HG02938 (cell line): Measurements from ENCODE around the gene PIK3C2G.
"Not testable (repeated sequence)": the region's sequence is repeated elsewhere in the genome, so short reads cannot be mapped to it uniquely, and the experiment has no call there.

Experiments
- ATAC-seq: cut with Tn5 transposase; IDR thresholded peaks from one replicate; pipeline ENCODE4 v1.9.1; 2021; ENCODE audit warnings: mild to moderate bottlenecking, moderate library complexity; ENCODE audit not compliant: unreplicated experiment

Gene PIK3C2G, protein sequence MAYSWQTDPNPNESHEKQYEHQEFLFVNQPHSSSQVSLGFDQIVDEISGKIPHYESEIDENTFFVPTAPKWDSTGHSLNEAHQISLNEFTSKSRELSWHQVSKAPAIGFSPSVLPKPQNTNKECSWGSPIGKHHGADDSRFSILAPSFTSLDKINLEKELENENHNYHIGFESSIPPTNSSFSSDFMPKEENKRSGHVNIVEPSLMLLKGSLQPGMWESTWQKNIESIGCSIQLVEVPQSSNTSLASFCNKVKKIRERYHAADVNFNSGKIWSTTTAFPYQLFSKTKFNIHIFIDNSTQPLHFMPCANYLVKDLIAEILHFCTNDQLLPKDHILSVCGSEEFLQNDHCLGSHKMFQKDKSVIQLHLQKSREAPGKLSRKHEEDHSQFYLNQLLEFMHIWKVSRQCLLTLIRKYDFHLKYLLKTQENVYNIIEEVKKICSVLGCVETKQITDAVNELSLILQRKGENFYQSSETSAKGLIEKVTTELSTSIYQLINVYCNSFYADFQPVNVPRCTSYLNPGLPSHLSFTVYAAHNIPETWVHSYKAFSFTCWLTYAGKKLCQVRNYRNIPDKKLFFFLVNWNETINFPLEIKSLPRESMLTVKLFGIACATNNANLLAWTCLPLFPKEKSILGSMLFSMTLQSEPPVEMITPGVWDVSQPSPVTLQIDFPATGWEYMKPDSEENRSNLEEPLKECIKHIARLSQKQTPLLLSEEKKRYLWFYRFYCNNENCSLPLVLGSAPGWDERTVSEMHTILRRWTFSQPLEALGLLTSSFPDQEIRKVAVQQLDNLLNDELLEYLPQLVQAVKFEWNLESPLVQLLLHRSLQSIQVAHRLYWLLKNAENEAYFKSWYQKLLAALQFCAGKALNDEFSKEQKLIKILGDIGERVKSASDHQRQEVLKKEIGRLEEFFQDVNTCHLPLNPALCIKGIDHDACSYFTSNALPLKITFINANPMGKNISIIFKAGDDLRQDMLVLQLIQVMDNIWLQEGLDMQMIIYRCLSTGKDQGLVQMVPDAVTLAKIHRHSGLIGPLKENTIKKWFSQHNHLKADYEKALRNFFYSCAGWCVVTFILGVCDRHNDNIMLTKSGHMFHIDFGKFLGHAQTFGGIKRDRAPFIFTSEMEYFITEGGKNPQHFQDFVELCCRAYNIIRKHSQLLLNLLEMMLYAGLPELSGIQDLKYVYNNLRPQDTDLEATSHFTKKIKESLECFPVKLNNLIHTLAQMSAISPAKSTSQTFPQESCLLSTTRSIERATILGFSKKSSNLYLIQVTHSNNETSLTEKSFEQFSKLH (N-terminal part only)

DNA sequence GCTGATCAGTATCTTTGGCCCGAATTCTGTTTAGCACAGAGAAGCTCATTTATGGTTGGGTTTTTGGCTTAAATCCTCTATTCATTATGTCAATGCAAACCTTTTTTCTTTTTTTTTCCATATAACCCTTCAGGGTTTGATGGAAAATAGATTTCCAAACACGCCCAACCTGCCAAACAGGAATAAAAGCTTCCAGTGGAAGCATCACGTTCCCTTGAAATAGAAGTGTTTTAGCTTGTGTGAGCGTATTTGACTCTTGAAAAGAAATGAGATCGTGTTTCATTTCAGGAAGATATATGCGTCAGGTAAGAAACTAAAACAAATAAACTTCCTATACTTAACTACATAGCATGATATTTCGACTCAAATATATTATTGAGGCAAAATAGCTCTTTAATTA lies at the start of gene PIK3C2G:
Gene PIK3C2G, plus strand, starts transcription at position 246 of the 400 bp plus-strand sequence. CDS start 20,564 bp downstream, outside the sequence.
- no peak for ATAC-seq

DNA sequence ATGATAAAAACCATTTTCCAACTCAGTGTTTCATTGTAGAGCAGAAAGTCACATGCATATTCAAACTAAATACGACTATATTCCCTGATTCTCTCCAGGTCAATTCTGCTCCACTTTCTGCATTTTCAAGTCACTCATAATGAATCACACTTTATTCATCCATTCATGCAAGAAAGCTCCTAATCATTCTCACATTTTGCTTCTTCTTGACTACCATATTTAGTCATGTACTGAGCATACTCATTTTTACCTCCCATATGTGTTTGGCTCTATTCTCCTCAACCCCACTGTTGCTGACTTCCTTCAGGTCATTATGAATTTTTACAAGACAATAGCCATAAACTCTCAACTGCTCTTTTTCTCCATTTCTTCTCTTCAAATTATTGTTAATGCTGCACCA lies 43.4 kb upstream of the PIK3C2G start:
- ATAC-seq: no peak

- ATAC-seq: no peak
Observed at GRCh38 chr12:18221726-18222125, 39.6 kb upstream of the PIK3C2G start.

- ATAC-seq: no peak
Observed at GRCh38 chr12:18222699-18223098, 38.6 kb upstream of the PIK3C2G start.

- no peak for ATAC-seq
Observed at GRCh38 chr12:18224745-18225144, 36.6 kb upstream of the PIK3C2G start.

DNA sequence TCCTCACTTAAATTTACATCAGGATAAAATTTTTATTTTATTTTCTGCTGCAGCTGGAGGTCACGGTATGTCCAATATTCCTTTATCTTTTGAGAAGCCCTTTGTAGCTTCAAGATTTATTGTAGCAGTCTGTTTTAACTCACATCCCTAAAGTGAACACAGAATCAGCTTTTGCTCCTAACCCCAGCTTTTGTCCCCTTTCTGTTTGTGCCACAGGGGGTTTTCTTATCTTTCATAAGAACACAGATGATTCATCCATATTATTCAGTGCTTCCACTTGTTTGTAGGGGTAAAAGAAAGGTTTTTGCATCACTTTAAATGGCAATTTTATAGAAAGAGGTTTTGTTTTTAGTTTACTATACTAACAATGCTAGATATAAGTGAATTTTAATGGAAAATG lies 21.8 kb upstream of the PIK3C2G start:
- no peak for ATAC-seq

DNA sequence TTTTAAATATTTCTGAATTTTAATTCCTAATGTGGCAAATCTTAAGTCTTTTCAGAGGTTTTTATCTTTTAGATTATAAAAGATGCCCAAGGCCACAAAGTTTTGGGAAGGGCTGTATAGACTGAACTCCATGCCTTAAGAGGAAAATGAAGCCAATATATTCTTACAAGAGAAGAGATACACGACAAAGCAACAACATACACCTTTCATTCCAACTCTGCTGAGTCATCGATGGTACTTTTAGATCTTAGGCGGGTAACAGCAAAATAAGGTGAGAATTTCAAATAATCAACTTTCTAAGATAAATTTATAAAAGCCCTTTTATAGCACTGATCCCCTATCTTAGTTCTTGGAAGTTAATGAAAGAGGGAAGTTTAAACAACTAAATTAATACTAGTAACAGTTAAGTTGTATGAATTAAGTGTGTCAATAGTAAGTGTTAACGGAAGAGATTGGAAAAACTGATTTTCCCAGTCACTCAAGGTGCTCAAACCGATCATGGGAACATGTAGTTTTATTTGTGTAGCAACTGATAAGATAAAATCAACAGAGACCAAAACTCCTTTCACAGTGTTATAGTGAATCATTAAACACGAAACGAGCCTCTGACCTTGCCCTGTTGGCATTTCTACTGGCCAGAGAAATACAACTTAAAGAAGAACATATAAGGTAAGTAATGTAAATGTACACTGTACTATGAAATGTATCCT lies 18.8 kb upstream of the PIK3C2G start:
- ATAC-seq: no peak

GRCh38 chr12:18243238-18243637 lies 18.1 kb upstream of the PIK3C2G start:
- ATAC-seq: no peak

GRCh38 chr12:18246066-18246465 lies 15.3 kb upstream of the PIK3C2G start:
- ATAC-seq: no peak

DNA sequence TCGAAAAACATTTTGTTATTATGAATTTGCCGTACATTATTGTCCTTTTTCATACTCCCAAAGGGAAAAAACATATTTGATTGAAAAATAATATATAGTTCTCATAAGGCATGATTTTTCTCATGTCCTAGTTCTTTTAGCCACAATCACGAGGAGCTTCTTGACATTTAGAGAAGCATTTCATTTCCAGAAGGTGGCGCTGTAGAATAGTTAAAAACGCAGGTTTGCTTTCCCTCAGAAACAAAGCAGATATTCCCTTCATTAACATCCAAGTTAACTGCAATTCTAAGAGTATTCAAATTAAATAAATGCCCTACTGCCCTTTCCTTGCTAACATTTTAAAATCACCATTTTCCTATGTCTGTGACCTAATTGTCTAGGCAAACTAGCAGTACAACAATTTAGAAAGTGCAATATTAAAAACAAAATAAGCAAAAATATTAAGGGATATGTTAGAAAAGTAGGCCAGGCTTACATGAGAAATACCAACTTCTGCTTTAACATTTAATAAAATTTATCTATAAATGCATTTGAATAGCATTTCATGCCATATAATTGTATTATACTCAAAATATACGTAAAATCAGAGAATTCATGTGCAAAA lies 10.9 kb upstream of the PIK3C2G start:
- no peak for ATAC-seq

DNA sequence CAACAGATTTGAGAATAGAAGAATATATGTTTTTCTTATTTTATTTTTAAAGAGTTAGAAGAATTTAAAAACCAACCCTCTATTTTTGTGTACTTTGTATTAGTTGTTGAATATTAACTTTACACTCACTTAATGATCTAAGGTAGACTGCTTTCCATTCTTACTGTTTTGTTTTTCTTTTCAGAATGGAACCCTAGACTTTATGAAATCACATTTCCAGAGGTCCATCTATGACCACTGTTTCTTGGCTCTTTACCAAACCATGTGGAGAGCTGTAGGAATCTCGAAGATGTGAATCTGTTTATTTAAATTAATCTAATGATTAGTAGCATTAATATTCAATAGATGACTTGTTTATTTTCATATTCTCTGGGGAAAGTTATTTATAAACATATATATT lies 7.2 kb upstream of the PIK3C2G start:
- ATAC-seq: no peak

DNA sequence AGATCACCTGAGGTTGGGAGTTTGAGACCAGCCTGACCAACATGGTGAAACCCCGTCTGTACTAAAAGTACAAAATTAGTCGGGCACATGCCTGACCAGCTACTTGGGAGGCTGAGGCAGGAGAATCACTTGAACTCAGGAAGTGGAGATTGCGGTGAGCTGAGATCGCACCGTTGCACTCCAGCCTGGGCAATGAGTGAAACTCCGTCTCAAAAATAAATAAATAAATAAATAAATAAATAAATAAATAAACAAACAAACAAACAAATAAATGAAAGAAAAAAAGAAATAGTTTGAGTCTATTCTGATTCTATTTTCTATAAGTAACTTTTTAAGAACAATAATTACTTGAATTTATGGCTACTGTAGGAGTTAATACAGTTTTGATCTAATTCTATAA lies 6.3 kb upstream of the PIK3C2G start:
- not testable (repeated sequence) for ATAC-seq

GRCh38 chr12:18257251-18257650 lies 4.1 kb upstream of the PIK3C2G start:
- ATAC-seq: no peak

DNA sequence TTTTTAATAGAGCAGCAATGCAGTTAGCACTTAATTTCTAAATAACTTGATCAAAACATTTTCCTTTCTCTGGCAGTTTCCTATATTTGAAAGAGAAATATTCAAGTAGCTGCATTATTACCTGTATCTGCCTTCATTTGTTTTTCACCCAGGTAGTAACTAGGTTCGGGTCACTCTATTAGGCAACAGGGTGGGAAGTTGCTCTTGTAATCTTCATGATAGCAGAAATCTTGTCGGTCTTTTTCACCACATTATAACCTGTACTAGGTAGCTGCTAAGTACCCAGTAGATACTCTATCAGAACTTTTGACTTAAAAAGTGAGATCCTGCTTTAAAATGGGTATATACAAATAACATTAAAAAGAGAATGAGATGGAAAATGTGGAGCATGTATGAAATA lies 2.4 kb upstream of the PIK3C2G start:
- ATAC-seq: no peak

- ATAC-seq: no peak
Observed at GRCh38 chr12:18259906-18260682, 1.2 kb upstream of the PIK3C2G start.

GRCh38 chr12:18261906-18262305 lies 588 bp downstream of the PIK3C2G start:
- no peak for ATAC-seq

DNA sequence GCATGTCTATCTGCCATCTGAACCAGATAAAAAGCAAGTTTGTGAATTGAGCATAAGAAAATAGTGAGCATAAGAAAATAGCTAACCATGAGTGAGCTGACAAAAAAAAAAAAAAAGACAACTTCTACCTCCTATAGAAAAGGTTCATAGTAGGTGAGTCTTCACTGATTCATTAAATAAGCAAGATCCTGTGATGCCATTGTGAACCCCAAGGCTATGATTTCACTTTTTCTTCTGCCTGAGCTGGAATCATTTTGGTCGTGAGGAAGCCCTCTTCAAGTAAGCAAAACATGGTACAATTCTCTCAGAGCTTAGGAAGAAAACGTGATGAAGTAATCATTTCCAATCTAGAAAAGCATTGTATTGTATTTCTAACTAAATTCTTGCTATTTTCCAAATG lies 1.2 kb downstream of the PIK3C2G start:
- ATAC-seq: no peak

DNA sequence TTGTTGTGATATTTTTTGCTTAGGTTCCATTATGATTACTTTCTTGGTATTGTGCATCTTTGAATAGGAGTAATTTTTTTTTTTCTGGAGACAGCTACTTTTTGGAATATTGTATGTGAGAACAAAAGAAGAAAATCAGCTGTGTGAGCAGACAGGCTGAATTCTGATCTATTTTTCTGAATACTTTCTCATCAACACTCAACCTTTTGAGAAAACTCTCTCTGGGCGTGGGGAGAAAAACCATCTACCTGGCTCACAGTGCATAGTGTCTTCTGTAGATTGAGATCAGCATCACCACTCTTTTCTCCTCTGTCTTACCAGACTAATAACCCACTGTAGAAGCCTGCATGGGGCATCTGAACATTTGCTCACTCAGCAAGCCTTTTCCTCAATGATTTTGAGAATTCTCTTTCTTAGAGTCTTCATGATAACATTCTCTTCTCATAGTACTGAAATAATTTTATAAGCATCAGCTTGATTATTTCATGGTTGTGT lies 3.3 kb downstream of the PIK3C2G start:
- ATAC-seq: no peak

DNA sequence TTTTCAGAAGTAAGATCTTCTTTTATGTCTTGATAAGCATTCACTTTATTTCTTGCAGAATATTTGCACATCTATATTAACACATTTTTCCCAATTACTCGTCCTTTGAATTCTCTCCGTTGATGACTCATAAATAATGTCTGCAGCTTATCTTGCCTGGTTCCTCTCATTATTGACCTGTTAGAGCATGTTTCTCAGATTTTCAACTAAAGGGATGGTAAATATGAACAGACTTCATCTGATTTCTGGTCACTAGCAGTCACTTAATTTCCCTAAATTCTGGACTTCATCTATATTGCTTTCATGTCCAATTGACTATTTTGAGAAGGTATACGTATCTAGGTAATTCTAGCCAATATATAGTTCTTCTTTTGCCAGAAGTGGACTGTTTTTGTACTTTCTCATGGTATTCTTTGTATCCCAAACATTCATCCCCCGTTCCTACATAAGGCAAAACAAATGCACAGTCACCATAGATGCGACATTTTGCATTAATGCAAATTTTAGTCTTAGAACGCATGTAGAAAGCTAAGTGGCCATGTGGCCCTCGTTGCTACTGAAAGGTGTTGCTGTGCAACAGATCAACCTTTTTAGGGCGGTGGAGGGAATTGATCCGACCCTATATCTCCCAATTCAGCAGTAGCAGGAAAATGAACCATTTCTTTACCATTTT lies 6.2 kb downstream of the PIK3C2G start:
- no peak for ATAC-seq
